GM21737 (cell line): ENCODE data around the gene SBNO2.
"Not testable (repeated sequence)": the region's sequence is repeated elsewhere in the genome, so short reads cannot be mapped to it uniquely, and the experiment has no call there.

Source experiments
- ATAC-seq: cut with Tn5 transposase; IDR thresholded peaks from one replicate; pipeline ENCODE4 v1.9.1; 2021; ENCODE audit warnings: mild to moderate bottlenecking, moderate library complexity; ENCODE audit not compliant: unreplicated experiment

Gene SBNO2

GRCh38 chr19:1138121-1138520 is 35.9 kb downstream of the SBNO2 start:
- no peak for ATAC-seq

DNA sequence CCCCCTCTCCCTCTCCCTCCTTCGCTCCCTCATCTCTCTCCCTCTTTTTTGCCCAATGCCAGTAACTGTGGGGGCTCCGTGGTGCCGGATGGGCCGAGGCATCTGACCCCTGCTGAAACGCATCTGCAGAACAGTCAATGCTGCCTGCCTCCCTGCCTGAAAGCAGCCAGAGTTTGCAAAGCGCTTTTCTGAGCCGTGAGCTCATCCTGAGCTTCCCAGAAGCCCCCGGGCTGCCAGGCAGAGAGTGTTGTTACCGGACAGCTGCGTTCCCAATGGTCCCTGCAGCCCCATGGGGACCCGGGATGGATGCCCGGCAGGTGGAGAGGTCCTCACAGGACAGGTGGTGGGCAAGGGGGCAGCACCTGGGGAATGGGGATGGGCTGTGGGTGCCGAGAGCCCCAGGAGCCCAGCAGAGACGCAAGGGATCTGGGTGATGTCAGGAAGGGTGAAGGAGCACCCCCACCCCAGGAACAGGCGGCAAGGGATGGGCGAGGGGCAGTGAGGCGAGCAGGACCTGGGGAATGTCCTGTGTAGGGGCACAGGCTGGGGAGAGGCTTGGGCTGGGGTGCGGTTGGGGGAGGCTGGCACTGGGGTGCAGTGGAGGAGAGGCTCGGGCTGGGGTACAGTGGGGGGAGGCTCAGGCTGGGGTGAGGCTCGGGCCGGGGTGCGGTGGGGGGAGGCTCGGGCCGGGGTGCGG is 37.3 kb downstream of the SBNO2 start:
- no peak for ATAC-seq

- no peak for ATAC-seq
These were observed 37.9 kb downstream of the SBNO2 start for GRCh38 chr19:1136201-1136600.

DNA sequence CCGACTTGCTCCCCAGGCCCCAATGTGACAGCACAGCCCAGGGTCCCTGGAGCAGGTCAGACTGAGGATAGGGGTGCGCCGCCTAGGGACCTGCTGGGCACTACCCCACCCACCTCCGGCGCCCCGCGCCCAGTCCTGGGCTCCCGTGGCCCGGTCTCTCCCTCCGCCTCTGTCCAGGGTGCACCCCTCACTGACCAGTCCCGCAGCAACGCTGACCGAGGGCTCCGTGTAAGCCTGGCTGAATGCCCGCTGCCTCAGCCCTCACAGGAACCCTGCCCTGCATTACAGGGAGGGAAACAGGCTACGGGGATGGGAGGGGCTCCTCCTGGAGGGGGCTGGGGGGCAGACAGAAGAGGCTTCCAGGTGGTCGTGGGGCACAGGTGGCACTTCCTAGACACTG is 38.6 kb downstream of the SBNO2 start:
- no peak for ATAC-seq

- ATAC-seq, result no peak
These were observed 39.6 kb downstream of the SBNO2 start for GRCh38 chr19:1134431-1134830.

- ATAC-seq, result peak; percentile 30
These were observed 40.6 kb downstream of the SBNO2 start for GRCh38 chr19:1133471-1133929.

DNA sequence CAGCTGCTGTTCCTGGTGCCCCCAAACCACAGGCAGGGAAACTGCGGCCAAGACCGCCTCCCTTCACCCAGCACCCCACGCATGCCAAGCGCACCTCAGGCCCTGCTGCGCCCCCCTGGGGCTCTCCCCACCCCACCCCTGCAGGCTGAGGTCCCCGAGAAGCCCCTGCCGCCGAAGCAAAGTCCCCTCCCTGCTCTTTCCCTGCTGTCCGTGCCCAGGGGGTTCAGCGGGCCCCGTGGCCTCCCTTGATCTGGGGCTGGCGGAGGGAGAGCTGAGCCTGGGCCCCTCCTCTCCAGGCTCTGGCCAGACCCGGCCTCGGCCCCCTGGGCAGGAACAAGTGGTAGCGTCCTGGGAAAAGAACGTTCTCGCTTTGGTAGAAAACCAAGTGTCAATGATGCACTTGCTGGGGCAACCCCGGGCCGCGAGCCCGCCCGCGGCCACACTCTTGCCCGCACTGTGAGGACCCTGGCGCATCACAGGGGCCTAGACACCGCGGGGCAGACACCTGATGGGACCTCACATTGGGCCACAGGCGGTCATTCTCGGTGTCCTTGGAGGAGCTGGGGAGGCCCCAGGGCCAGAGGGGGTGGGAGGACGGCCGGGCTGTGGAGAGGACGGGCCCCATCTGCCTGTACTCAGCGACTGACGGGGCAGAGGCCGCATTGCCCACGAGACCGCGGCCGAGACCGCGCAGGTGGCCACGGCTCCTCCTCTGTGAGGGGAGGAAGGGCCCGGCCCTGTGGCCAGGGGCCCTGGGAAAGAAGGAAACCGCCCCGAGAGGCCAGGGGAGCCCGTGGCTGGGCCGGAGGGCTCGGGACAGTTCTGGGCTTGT is 41.3 kb downstream of the SBNO2 start:
- no peak for ATAC-seq

DNA sequence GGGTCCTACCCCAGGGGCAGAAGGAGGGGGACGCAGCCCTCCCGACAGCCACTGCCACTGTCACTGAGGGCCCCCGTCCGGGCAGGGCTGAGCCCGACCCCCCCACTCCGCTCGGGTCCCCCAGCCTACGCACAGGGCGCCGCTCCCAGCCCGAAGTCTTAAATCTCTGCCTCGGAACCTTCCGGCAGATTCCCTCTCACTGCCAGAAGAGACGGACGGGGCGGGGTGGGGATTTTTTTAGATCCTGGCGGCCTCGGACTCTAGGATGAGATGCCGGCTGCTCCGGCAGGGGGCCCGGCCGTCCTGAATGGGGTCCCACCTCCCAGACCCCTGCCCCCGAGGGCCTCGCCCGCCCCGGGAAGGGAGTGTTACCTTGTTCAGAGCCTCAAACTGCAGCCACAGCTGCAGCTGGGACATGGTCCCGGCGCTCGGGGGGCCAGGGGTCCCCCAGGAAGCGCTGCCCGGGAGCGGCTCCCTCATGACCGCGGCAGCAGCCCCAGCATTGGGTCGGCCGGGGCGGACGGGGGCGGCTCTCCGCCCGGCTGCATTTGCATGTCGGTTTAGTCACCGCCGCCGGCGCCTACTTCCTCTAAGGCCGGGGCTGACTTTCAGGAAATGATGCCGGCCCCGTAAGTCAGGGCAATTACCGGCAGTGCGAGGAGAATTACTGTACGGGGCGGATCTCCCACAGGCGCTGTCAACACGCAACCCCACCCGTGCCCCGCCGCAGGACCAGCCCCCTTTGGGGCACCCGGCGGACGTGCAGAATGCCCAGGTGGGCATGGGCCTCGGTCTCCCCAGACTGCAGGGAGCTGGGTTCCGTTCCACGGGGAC is 42.1 kb downstream of the SBNO2 start:
- ATAC-seq, result peak; percentile 54

GRCh38 chr19:1130771-1131717 is 43.0 kb downstream of the SBNO2 start:
- no peak for ATAC-seq

GRCh38 chr19:1129535-1129934 is 44.5 kb downstream of the SBNO2 start:
- no peak for ATAC-seq

- not testable (repeated sequence) for ATAC-seq
These were observed 45.0 kb downstream of the SBNO2 start for GRCh38 chr19:1129084-1129483.

- ATAC-seq, result no peak
These were observed 46.0 kb downstream of the SBNO2 start for GRCh38 chr19:1128106-1128505.

DNA sequence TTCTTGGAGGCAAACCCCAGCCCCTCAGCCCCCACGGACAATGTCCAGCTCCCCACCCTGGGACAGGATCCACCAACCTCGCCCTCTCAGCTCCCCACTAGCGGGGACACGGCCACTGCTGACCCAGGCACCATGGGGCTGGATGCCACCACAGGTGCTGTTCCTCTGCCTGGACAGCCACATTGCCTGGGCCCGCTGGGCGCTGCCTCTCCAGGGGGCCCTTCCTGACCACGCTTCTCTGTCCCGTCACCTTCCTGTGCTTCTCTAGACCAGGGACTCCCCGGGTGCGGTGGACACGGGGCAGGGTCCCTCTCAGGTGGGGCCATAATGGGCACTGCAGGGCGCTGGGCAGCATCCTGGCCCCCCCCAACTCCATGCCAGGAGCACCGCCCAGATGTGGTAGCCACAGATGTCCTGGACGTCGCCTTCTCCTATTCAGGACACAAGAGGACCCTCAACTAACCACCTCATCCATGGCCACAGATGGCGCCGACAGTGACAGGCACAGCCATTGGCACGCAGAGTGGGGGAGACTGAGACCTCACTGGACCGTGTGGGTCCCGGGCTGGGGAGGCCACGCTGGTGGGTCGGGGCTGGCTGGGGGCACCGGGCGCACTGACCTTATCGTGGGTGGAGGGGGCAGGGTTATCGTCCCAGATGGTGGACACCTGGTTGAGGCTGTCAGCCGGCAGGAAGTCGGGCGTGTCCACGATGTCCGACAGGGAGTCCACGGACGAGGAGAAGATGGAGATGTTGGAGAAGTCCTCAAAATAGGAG is 46.9 kb downstream of the SBNO2 start:
- ATAC-seq, result no peak

DNA sequence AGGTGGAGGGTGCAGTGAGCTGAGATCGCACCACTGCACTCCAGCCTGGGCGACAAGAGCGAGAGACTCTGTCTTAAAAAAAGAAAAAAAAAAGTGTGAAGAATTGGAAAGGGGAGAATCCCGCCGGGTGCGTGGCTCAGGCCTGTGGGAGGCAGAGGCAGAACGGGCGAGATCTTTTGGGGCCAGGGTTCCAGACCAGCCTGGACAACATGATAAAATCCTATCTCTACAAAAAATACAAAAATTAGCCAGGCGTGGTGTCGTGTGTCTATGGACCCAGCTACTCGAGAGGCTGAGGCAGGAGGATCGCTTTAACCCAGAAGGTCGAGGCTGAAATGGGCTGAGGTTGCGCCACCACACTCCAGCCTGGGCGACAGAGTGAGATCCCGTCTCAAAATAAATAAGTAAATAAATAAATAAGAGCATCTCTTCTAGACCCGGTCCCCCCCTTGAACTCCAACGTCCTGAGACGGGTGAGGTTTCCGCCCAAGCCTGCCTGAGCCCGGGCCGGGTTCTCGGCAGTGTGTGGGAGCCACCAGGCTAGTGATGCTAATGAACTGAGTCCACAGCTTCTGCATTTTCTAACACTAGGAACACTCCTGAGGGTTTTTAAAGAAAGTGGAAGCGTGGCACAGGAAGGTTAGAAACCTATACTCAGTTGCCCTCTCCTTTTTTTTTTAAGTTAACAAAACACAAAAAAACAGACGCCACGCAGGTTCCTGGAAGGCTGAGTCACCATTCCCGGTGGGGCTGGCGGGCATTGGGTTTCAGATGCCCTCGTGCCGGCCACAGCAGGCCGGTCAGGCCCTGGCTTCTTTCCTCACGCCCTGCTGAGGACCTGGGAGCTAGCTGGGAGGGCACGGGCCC is 48.2 kb downstream of the SBNO2 start:
- no peak for ATAC-seq

DNA sequence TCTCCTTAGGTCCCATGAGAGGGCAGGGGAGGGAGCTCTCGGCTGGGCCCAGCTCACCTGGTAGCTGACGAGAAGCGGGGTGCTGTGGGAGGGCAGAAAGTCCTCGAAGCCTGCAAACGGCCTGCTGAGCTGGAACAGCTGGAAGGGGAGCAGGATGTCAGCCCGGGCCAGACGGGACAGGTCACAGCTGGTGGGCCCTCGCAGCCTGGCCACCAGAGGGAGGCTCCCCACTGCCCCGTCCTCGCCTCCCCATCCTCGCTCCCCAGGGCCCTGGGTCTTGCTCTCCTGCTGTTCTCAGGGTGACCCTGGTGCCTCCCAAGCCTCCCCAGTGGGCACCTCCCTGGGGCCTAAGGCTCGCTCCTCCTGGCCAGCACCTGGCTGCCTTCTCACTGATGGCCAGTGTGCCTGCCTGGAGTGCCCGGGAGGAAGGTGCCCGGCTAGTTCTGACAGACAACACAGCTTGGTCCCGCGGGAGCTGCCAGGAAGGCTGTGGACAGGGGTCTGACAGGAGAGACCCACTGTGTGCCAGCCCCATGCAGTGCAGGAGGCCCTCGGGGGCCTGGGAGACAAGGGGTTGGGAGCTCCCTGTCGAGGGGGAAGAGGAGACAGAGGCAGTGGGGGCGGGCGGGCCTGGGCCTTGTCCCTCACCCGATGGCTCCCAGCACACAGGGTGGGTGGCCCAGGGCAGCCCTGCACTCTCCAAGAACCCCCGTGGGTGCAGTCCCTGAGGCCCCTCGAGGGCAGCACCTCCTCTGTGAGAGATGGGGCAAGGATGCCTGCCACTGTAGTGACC is 50.0 kb downstream of the SBNO2 start:
- ATAC-seq, result no peak

- ATAC-seq, result no peak
These were observed 50.7 kb downstream of the SBNO2 start for GRCh38 chr19:1123381-1123780.

- ATAC-seq, result no peak
These were observed 51.1 kb downstream of the SBNO2 start for GRCh38 chr19:1122972-1123363.
